SK-N-SH treated with all-trans-retinoic acid at 6 μM for 48 hours (cell line): ENCODE measurements around the gene PROC.

Experiments used
- ATAC-seq: fragments of 200-7000 bp; cut with Tn5 transposase; 3 replicates; pipeline ENCODE4 v1.9.1; 2020; ENCODE audit warnings: mild to moderate bottlenecking, moderate library complexity
- ARNTL ChIP-seq: fragments of 450-650 bp; formaldehyde crosslinking; IDR thresholded peaks from 2 replicates; pipeline ENCODE4 v1.5.0; 2020; ENCODE audit warnings: low read depth, mild to moderate bottlenecking, moderate library complexity, borderline replicate concordance
- CREB5 ChIP-seq: fragments of 250-450 bp; sonication (Bioruptor Pico); IDR thresholded peaks from 2 replicates; pipeline ENCODE4 v1.5.1; 2020; ENCODE audit warnings: low read depth, mild to moderate bottlenecking, moderate library complexity
- CSDC2 ChIP-seq: fragments of 250-450 bp; sonication (Bioruptor Pico); IDR thresholded peaks from 2 replicates; pipeline ENCODE4 v1.5.0; 2020; ENCODE audit warnings: mild to moderate bottlenecking, moderate library complexity
- GLIS3 ChIP-seq: fragments of 250-450 bp; sonication (Bioruptor Pico); IDR thresholded peaks from 2 replicates; pipeline ENCODE4 v1.5.0; 2020; ENCODE audit warnings: mild to moderate bottlenecking, moderate library complexity
- ISL1 ChIP-seq: fragments of 250-450 bp; sonication (Bioruptor Pico); IDR thresholded peaks from 2 replicates; pipeline ENCODE4 v2.1.2; 2022; ENCODE audit warnings: mild to moderate bottlenecking, moderate library complexity
- PATZ1 ChIP-seq: fragments of 250-450 bp; sonication (Bioruptor Pico); IDR thresholded peaks from 2 replicates; pipeline ENCODE4 v1.8.0; 2020; ENCODE audit warnings: mild to moderate bottlenecking, moderate library complexity, borderline replicate concordance
- POU6F1 ChIP-seq: fragments of 250-450 bp; sonication (Bioruptor Pico); IDR thresholded peaks from 2 replicates; pipeline ENCODE4 v1.8.0; 2021; ENCODE audit warnings: low read depth, mild to moderate bottlenecking, moderate library complexity, borderline replicate concordance
- PPARA ChIP-seq: fragments of 250-450 bp; sonication (Bioruptor Pico); IDR thresholded peaks from 2 replicates; pipeline ENCODE4 v1.5.0; 2020; ENCODE audit warnings: mild to moderate bottlenecking, borderline replicate concordance
- RARB ChIP-seq: fragments of 250-450 bp; sonication (Bioruptor Pico); IDR thresholded peaks from 2 replicates; pipeline ENCODE4 v1.8.0; 2021; ENCODE audit warnings: mild to moderate bottlenecking, moderate library complexity
- SNAI2 ChIP-seq: fragments of 250-450 bp; sonication (Bioruptor Pico); IDR thresholded peaks from 2 replicates; pipeline ENCODE4 v1.5.0; 2020; ENCODE audit warnings: mild to moderate bottlenecking, moderate library complexity
- TOX ChIP-seq: fragments of 250-450 bp; sonication (Bioruptor Pico); IDR thresholded peaks from 2 replicates; pipeline ENCODE4 v1.8.0; 2021; ENCODE audit warnings: mild to moderate bottlenecking, moderate library complexity, borderline replicate concordance
- ZC3H10 ChIP-seq: fragments of 250-450 bp; sonication (Bioruptor Pico); IDR thresholded peaks from 2 replicates; pipeline ENCODE4 v1.5.1; 2021; ENCODE audit warnings: mild to moderate bottlenecking, moderate library complexity
- ZFP3 ChIP-seq: fragments of 250-450 bp; sonication (Bioruptor Pico); IDR thresholded peaks from 2 replicates; pipeline ENCODE4 v1.5.0; 2020; ENCODE audit warnings: mild to moderate bottlenecking, moderate library complexity
- ZFP30 ChIP-seq: fragments of 450-650 bp; formaldehyde crosslinking; IDR thresholded peaks from 2 replicates; pipeline ENCODE4 v1.5.0; 2022; ENCODE audit warnings: mild to moderate bottlenecking, moderate library complexity
- ZNF565 ChIP-seq: fragments of 450-650 bp; formaldehyde crosslinking; conservative IDR thresholded peaks from 2 replicates; pipeline ENCODE4 v1.5.0; 2020; ENCODE audit warnings: low read depth, mild to moderate bottlenecking, moderate library complexity
- ZNF70 ChIP-seq: fragments of 450-650 bp; formaldehyde crosslinking; IDR thresholded peaks from 2 replicates; pipeline ENCODE4 v1.5.0; 2020; ENCODE audit warnings: mild to moderate bottlenecking, moderate library complexity
- ZNF8 ChIP-seq: fragments of 450-650 bp; formaldehyde crosslinking; IDR thresholded peaks from 2 replicates; pipeline ENCODE4 v1.5.0; 2020; ENCODE audit warnings: mild to moderate bottlenecking, moderate library complexity
- TF ChIP-seq, protein P1 (sequence below): fragments of 250-450 bp; sonication (Bioruptor Pico); IDR thresholded peaks from 2 replicates; pipeline ENCODE4 v1.5.1; 2021; ENCODE audit warnings: mild to moderate bottlenecking, moderate library complexity

PROC gene

GRCh38 chr2:127455566-127456493 lies 37.6 kb downstream of the PROC start:
- no peak for TF ChIP-seq RARB
- no peak for ATAC-seq

DNA sequence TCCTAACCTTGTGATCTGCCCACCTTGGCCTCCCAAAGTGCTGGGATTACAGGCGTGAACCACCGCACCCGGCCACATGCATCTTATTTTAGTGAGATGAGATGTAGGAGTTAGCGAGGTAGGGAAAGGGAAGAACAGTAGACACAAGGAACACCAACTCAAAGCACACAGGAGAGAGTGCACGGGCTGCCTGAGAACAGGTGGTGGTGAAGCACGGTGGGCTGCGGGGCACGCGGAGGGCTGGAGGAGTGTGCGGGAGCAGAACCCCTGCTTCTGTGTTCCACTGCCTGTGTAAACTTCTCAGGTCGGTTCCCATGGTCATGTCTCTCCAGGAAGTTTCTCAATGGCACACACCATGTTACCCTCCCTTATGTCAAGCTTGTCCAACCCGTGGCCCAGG lies 38.7 kb downstream of the PROC start:
- ATAC-seq = no peak
- TF ChIP-seq ISL1 (CRISPR knock-in tag) (no peak), CREB5 (CRISPR knock-in tag) (no peak), ZFP30 (CRISPR knock-in tag) (no peak), ZFP3 (CRISPR knock-in tag) (no peak), ZNF8 (CRISPR knock-in tag) (no peak), POU6F1 (CRISPR knock-in tag) (no peak), PATZ1 (CRISPR knock-in tag) (no peak), PPARA (CRISPR knock-in tag) (no peak), ZNF565 (no peak), GLIS3 (CRISPR knock-in tag) (no peak), ARNTL (no peak), CSDC2 (CRISPR knock-in tag) (no peak), RARB (no peak), SNAI2 (CRISPR knock-in tag) (no peak), TOX (CRISPR knock-in tag) (no peak)

DNA sequence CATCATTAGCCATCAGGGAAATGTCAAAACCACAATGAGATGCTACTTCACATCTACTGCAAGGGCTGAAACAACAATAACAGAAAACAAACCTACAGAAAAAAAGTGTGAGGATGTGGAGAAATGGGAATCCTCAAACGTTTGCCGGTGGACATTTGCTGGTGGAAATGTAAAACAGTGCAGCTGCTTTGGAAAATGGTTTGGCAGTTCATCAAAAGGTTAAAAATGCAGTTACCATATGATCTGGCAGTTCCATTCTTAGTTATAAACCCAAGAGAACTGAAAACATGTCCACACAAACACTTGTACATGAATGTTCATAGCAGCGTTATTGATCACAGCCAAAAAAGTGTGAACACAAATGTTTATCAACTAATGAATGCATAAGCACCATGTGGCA lies 44.2 kb downstream of the PROC start:
- TF ChIP-seq CREB5 (CRISPR knock-in tag) = no peak
- TF ChIP-seq ISL1 (CRISPR knock-in tag) = no peak
- no peak for TF ChIP-seq POU6F1 (CRISPR knock-in tag)
- TF ChIP-seq GLIS3 (CRISPR knock-in tag) = no peak
- no peak for TF ChIP-seq ZNF70 (CRISPR knock-in tag)
- no peak for TF ChIP-seq ARNTL
- no peak for TF ChIP-seq SNAI2 (CRISPR knock-in tag)
- TF ChIP-seq ZFP30 (CRISPR knock-in tag) = no peak
- no peak for TF ChIP-seq TOX (CRISPR knock-in tag)
- TF ChIP-seq ZFP3 (CRISPR knock-in tag) = no peak
- TF ChIP-seq, protein P1, sequence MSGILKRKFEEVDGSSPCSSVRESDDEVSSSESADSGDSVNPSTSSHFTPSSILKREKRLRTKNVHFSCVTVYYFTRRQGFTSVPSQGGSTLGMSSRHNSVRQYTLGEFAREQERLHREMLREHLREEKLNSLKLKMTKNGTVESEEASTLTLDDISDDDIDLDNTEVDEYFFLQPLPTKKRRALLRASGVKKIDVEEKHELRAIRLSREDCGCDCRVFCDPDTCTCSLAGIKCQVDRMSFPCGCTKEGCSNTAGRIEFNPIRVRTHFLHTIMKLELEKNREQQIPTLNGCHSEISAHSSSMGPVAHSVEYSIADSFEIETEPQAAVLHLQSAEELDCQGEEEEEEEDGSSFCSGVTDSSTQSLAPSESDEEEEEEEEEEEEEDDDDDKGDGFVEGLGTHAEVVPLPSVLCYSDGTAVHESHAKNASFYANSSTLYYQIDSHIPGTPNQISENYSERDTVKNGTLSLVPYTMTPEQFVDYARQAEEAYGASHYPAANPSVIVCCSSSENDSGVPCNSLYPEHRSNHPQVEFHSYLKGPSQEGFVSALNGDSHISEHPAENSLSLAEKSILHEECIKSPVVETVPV (CRISPR knock-in tag) = no peak
- no peak for TF ChIP-seq ZC3H10 (CRISPR knock-in tag)
- no peak for TF ChIP-seq PPARA (CRISPR knock-in tag)
- TF ChIP-seq, all 23 proteins: peak for 0

More for the DNA sequence above, 44.2 kb downstream of the PROC start:
- ATAC-seq = no peak
